HCT116 (cell line): ENCODE data around the gene FLVCR1. TPM values are rescaled to one million over a fixed set of nuclear protein-coding genes. Genes with fewer than 3 reads are reported as not detected.

ENCODE experiments used
- ATAC-seq: fragments of 200-7000 bp; cut with Tn5 transposase; 2 replicates; pipeline ENCODE4 v1.9.1; 2020; ENCODE audit warnings: mild to moderate bottlenecking, moderate library complexity
- BruUV-seq: library from RNA; stranded (reverse); fragments of 400-500 nt; replicated peaks from 2 replicates; lab custom pipeline; 2021; lab: Mats Ljungman, UMichigan
- CTCF ChIA-PET: fragments of 300-600 bp; sonication (Branson Sonifier 250); formaldehyde crosslinking; loops from one replicate; lab custom pipeline; 2021; ENCODE audit warnings: antibody characterized with exemption; lab: Charles Lee
- POLR2A ChIA-PET: fragments of 300-600, 350-600 bp; sonication (Branson Sonifier 250); formaldehyde crosslinking; loops from one replicate; lab custom pipeline; 2021; ENCODE audit warnings: antibody characterized with exemption; lab: Charles Lee
- RAD21 ChIA-PET, 2 experiments: fragments of 300-600 bp; sonication (Branson Sonifier 250); formaldehyde crosslinking; loops; one replicate each; lab custom pipeline; 2023; ENCODE audit warnings: low total read pairs in 2 of 2; ENCODE audit not compliant: uncharacterized antibody in 2 of 2, unreplicated experiment in 2 of 2, low non-redundant PET in 1 of 2; lab: Charles Lee
- DNase-seq: peaks from one replicate; pipeline ENCODE4 v3.0.0-alpha.2; 2010; ENCODE audit warnings: low read depth, low spot score
- H2AFZ ChIP-seq: fragments of 200-600 bp; shearing (Covaris generic), sonication (generic); 2 replicates; pipeline ENCODE4 v1.6.1; 2017; ENCODE audit warnings: low read depth, mixed run types, mixed read lengths, antibody characterized with exemption, low read length; ENCODE audit not compliant: poor library complexity, severe bottlenecking
- H3K27ac ChIP-seq: 2 replicates; pipeline ENCODE4 v1.5.1; 2012; ENCODE audit warnings: low read depth, low read length
- H3K27me3 ChIP-seq: fragments of 200-600 bp; sonication (generic); 2 replicates; pipeline ENCODE4 v1.6.1; 2016; ENCODE audit warnings: mixed run types, low read length, mixed read lengths; ENCODE audit not compliant: insufficient read depth
- H3K36me3 ChIP-seq, 2 experiments: fragments of 200-500 bp in 1 of 2; fragments of 200-600 bp in 1 of 2; sonication (Bioruptor generic) in 1 of 2; sonication (generic) in 1 of 2; 2 replicates each; pipeline versions ENCODE4 v1.5.1 to v1.6.1; 2014 to 2016; ENCODE audit warnings: low read length in 2 of 2, inconsistent platforms in 1 of 2, mixed read lengths in 1 of 2, mixed run types in 1 of 2; ENCODE audit not compliant: insufficient read depth in 2 of 2, control insufficient read depth in 1 of 2
- H3K4me1 ChIP-seq, 2 experiments: fragments of 200-600 bp in 1 of 2; sonication (generic) in 1 of 2; 2 replicates each; pipeline versions ENCODE4 v1.5.1 to v1.6.1; 2012 to 2017; ENCODE audit warnings: low read length in 2 of 2, inconsistent platforms in 1 of 2, mild to moderate bottlenecking in 1 of 2, mixed read lengths in 1 of 2, mixed run types in 1 of 2, moderate library complexity in 1 of 2; ENCODE audit not compliant: insufficient read depth in 2 of 2, control insufficient read depth in 1 of 2
- H3K4me2 ChIP-seq: fragments of 200-600 bp; sonication (generic); 2 replicates; pipeline ENCODE4 v1.6.1; 2017; ENCODE audit warnings: mixed run types, low read length, mixed read lengths
- H3K4me3 ChIP-seq, 2 experiments: fragments of 200-600 bp in 1 of 2; sonication (generic) in 1 of 2; replicated peaks in 1 of 2; 2 replicates each; pipeline ENCODE4 v1.5.1; 2011 to 2016; ENCODE audit warnings: low read length in 2 of 2, control low read depth in 1 of 2, low read depth in 1 of 2, mild to moderate bottlenecking in 1 of 2, mixed read lengths in 1 of 2, mixed run types in 1 of 2
- H3K79me2 ChIP-seq: fragments of 200-600 bp; sonication (generic); 2 replicates; pipeline ENCODE4 v1.6.1; 2017; ENCODE audit warnings: mild to moderate bottlenecking, mixed run types, low read length, moderate library complexity, mixed read lengths; ENCODE audit not compliant: insufficient read depth
- H3K9ac ChIP-seq: fragments of 200-600 bp; sonication (generic); 2 replicates; pipeline ENCODE4 v1.6.1; 2016; ENCODE audit warnings: low read length, mixed read lengths
- H3K9me2 ChIP-seq: fragments of 200-600 bp; sonication (generic), shearing (Covaris generic); 2 replicates; pipeline ENCODE4 v1.6.1; 2017; ENCODE audit warnings: mixed run types, mild to moderate bottlenecking, moderate library complexity; ENCODE audit not compliant: insufficient read depth
- H3K9me3 ChIP-seq, 2 experiments: fragments of 200-500 bp in 1 of 2; fragments of 200-600 bp in 1 of 2; sonication (Bioruptor generic) in 1 of 2; sonication (generic) in 1 of 2; 2 replicates each; pipeline ENCODE4 v1.6.1; 2014 to 2017; ENCODE audit warnings: low read length in 2 of 2, mixed read lengths in 2 of 2, inconsistent platforms in 1 of 2, low read depth in 1 of 2, mild to moderate bottlenecking in 1 of 2, mixed run types in 1 of 2, moderate library complexity in 1 of 2; ENCODE audit not compliant: control insufficient read depth in 1 of 2, insufficient read depth in 1 of 2
- H4K20me1 ChIP-seq: fragments of 200-600 bp; sonication (generic), shearing (Covaris generic); 2 replicates; pipeline ENCODE4 v1.6.1; 2017; ENCODE audit warnings: mixed run types, mild to moderate bottlenecking, moderate library complexity; ENCODE audit not compliant: insufficient read depth
- CTCF ChIP-seq, 3 experiments: fragments of 200-600 bp in 1 of 3; sonication (generic) in 1 of 3; IDR thresholded peaks in 2 of 3; conservative IDR thresholded peaks in 1 of 3; 2 replicates each; pipeline ENCODE4 v1.5.1; 2012 to 2017; ENCODE audit warnings: low read depth in 2 of 3, low read length in 2 of 3, antibody characterized with exemption in 1 of 3, borderline replicate concordance in 1 of 3, control low read depth in 1 of 3, mild to moderate bottlenecking in 1 of 3, mixed read lengths in 1 of 3, mixed run types in 1 of 3, moderate library complexity in 1 of 3; ENCODE audit not compliant: insufficient read depth in 1 of 3
- EZH2phosphoT487 ChIP-seq: fragments of 200-600 bp; IDR thresholded peaks from 2 replicates; pipeline ENCODE4 v1.6.1; 2018; ENCODE audit warnings: antibody characterized with exemption, borderline replicate concordance
- POLR2A ChIP-seq: IDR thresholded peaks from 2 replicates; pipeline ENCODE4 v1.7.0; 2011; ENCODE audit warnings: borderline replicate concordance; ENCODE audit not compliant: insufficient read depth, insufficient read length; ENCODE audit errors: extremely low read depth
- RAD21 ChIP-seq: IDR thresholded peaks from 2 replicates; pipeline ENCODE4 v1.6.1; 2012; ENCODE audit warnings: low read depth, mild to moderate bottlenecking
- REST ChIP-seq: IDR thresholded peaks from 2 replicates; pipeline ENCODE4 v1.6.1; 2012; ENCODE audit warnings: low read depth
- SRF ChIP-seq: IDR thresholded peaks from 2 replicates; pipeline ENCODE4 v1.6.1; 2012; ENCODE audit warnings: low read depth
- ZNF274 ChIP-seq: fragments of 200-500 bp; sonication (Bioruptor generic); IDR thresholded peaks from 2 replicates; pipeline ENCODE4 v1.6.1; 2014; ENCODE audit warnings: mild to moderate bottlenecking, low read depth, low read length, inconsistent platforms
- intact Hi-C: fragments of 100-400 bp; cut with micrococcal nuclease; formaldehyde crosslinking; loops from 2 replicates; pipeline ENCODE4 v1.10.0; 2022
- total RNA-seq: library from RNA; stranded (reverse); gene quantifications from one replicate; pipeline ENCODE4 v1.2.1, GENCODE V29; 2021; ENCODE audit not compliant: unreplicated experiment

Gene FLVCR1
- total RNA-seq, 1 experiment from 2014 or later, result 19.0 TPM

- TF ChIP-seq SRF (no peak), RAD21 (peak; percentile 68), POLR2A (no peak), REST (no peak), ZNF274 (no peak), CTCF (IDR thresholded peaks at IDR 0.05 in 2 of 3, conservative IDR thresholded peaks at IDR 0.05 in 1 of 3; ENCODE audit: borderline replicate concordance in 1 of 3, insufficient read depth in 1 of 3, low read depth in 2 of 3, low read length in 2 of 3) (peak; percentile 33 to 56 (median 50); a peak in 5 of 6 replicates), EZH2phosphoT487 (no peak)
- DNase-seq (no peak), ATAC-seq (peak; percentile 65)
- no peak overlapping the region for H3K27ac ChIP-seq
- no TSS peak for BruUV-seq
- no peak overlapping the region for H3K4me2 ChIP-seq
- no peak overlapping the region for H3K4me3 ChIP-seq
- no peaks in the 10 kb centered on the region for H3K9me2 ChIP-seq
- CTCF ChIA-PET, result no interaction called here
- intact Hi-C loops, result no loop called here
- H3K79me2 ChIP-seq, result no peaks in the 10 kb centered on the region
- H3K27me3 ChIP-seq, result no peaks in the 10 kb centered on the region
- H2AFZ ChIP-seq, result no peak overlapping the region
- no peaks in the 10 kb centered on the region for H3K36me3 ChIP-seq
- RAD21 ChIA-PET, result no interaction called here
- no peak overlapping the region for H3K9ac ChIP-seq
- H3K9me3 ChIP-seq, result no peaks in the 10 kb centered on the region
- H3K4me1 ChIP-seq, result no peaks in the 10 kb centered on the region
- H4K20me1 ChIP-seq, result no peaks in the 10 kb centered on the region
- POLR2A ChIA-PET, result no interaction called here
These were observed 57.4 kb downstream of the FLVCR1 start for GRCh38 chr1:212915245-212916091.
